DND-41 (cell line): Measurements from ENCODE around the gene NECTIN1.

Source experiments
- CTCF ChIP-seq: IDR thresholded peaks from 2 replicates; pipeline ENCODE4 v1.5.1; 2012; ENCODE audit warnings: borderline replicate concordance, low read length, moderate library complexity, mild to moderate bottlenecking; ENCODE audit not compliant: poor library complexity, severe bottlenecking; ENCODE audit errors: extremely low read depth
- EZH2 ChIP-seq: IDR thresholded peaks from 3 replicates; pipeline ENCODE4 v1.6.1; 2012; ENCODE audit warnings: borderline replicate concordance, low read depth, mild to moderate bottlenecking, moderate library complexity, low read length, inconsistent platforms; ENCODE audit not compliant: severe bottlenecking

- TF ChIP-seq EZH2 (no peak), CTCF (no peak)
These were observed 120.2 kb downstream of the NECTIN1 start for GRCh38 chr11:119608781-119609180.
